Thyroid gland (tissue), 4 donors: ENCODE data around the gene ATP5PF.

ENCODE experiments used
- CTCF ChIP-seq, 6 experiments: fragments of 200-600 bp in 3 of 6; fragments of 450-650 bp in 3 of 6; sonication (generic) in 3 of 6; IDR thresholded peaks; one replicate each; pipeline ENCODE4 v1.5.1; 2016 to 2019; ENCODE audit warnings: antibody characterized with exemption in 6 of 6, mild to moderate bottlenecking in 2 of 6, inconsistent platforms in 1 of 6, moderate library complexity in 1 of 6
- POLR2A ChIP-seq, 2 donors: fragments of 450-650 bp; IDR thresholded peaks; one replicate each; pipeline ENCODE4 v1.6.1; 2017; ENCODE audit warnings: antibody characterized with exemption in 2 of 2, mild to moderate bottlenecking in 2 of 2, moderate library complexity in 1 of 2

GRCh38 chr21:25742900-25743299 is 8.2 kb upstream of the ATP5PF start:
- no peak for TF ChIP-seq CTCF (IDR thresholded peaks at IDR 0.05)
- TF ChIP-seq POLR2A (IDR thresholded peaks at IDR 0.05): no peak
